Activated T-helper 1 cell treated with anti-CD3 and anti-CD28 coated beads, Interleukin-2, amount 50 U/mL, for 16 hours (primary cell): ENCODE measurements around the gene PRDM16.

Experiments used
- DNase-seq, 2 donors: peaks; one replicate each; pipeline ENCODE4 v3.0.0-alpha.2; 2020; ENCODE audit warnings: low read depth in 1 of 2, low spot score in 1 of 2

The PRDM16 gene

GRCh38 chr1:3465935-3466321 is 396.9 kb downstream of the PRDM16 start:
- DNase-seq, result no peak

GRCh38 chr1:3466366-3467075 is 397.5 kb downstream of the PRDM16 start:
- DNase-seq, result no peak

DNA sequence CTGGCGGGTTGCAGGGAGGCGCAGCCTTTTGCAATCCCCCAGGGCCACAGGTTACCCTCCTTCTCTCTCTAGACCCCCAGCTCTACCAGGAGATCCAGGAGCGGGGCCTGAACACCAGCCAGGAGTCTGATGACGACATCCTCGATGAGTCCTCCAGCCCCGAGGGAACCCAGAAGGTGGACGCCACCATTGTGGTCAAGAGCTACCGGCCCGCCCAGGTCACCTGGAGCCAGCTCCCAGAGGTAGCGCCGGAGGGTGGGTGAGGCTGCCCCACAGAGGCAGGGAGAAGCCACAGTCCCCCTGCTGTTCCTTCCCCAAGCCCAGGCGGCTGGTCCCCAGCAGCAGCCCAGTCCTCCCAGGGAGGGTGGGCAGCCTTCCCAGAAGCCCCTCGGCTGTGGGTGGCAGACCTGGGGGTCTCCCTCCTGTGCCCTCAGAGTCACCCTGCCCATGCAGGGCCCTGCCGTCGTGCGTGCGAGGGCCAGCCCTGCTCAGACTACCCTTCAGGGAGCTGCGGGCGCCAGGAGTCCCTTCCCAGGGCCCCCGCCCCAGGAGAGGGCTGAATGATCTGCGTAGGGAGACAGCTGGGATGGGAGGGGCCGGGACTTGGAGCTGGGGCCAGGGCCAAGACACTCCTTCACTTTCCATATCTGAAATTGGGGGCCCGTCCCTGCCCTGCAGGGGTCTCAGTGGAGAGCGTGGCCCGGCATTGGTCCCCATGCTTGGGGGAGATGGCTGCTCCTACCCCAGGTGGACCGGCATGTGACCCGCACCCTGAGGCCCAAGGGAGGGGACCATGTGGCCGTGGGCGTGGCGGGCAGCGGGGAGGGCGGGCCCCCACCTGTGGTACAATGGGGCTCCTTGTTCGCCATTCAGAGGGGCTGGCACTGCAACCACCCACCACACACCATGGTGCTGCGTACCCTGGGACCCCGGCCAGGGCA is 398.4 kb downstream of the PRDM16 start:
- DNase-seq, result no peak

GRCh38 chr1:3468236-3469103 is 399.5 kb downstream of the PRDM16 start:
- no peak for DNase-seq

GRCh38 chr1:3469104-3469848 is 400.3 kb downstream of the PRDM16 start:
- DNase-seq, result no peak

- DNase-seq, result no peak
Observed at GRCh38 chr1:3469849-3470649, 401.0 kb downstream of the PRDM16 start.

DNA sequence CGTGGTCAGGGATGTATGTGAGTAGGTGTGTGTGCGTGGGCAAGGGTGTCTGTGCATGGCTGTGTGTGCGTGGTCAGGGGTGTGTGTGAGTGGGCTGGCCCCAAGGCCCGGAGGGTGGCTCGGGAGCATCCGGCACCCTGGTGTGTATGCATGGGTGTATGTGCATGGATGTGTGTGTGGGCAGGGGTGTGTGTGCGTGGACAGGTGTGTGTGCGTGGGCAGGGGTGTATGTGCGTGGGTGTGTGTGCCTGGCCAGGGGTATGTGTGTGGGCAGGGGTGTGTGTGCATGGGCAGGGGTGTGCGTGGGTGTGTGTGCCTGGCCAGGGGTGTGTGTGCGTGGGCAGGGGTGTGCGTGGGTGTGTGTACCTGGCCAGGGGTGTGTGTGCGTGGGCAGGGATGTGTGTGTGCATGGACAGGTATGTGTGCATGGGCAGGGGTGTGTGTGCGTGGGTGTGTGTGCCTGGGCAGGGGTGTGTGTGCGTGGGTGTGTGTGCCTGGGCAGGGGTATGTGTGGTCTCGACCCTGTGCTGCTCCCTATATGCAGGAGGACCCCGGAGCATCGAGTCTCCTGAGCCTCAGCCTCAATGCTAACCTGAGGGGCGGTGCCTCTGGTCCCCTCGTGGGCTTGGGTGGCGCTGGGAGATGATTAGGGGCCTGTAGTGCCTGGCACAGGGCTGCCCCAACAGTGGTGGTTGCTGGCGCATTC is 401.8 kb downstream of the PRDM16 start:
- no peak for DNase-seq

GRCh38 chr1:3471356-3472087 is 402.5 kb downstream of the PRDM16 start:
- DNase-seq, result no peak

DNA sequence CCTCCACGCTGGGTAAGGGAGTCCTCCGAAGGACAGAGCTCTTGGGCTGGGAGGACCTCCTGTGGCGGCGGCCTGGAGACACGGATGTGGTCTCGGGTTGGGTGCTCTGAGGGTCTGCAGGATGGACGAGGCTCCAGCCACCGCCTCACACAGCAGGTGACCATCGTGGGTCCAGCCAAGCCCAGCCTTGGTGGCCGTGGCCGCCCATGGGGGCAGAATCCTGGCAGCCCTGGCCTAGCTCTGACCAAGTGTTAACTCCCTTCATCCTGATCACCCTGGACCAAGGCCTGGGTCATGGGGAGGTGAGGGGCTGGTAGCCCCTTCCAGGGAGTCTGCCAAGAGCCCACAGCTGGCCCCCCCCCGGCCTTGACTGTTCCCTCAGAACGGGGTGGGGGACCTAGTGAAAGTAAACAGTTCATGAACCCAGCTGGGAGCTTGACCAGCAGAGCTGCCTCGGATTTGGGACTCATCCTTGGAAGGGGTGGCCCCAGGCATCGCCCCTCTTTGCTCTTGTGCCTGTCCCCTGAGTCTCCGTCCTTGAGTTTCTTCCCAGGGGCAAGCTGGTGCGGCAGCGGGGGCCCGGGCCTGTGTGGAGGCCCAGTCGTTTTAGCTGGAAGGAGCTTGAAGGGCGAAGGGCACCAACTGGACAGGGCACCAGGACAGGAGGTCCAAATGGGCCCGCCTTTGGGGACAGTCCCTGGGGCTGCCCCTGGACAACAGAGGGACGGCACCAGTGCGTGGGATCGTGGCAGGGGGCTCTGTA is 403.3 kb downstream of the PRDM16 start:
- no peak for DNase-seq

GRCh38 chr1:3472906-3473305 is 403.9 kb downstream of the PRDM16 start:
- no peak for DNase-seq

DNA sequence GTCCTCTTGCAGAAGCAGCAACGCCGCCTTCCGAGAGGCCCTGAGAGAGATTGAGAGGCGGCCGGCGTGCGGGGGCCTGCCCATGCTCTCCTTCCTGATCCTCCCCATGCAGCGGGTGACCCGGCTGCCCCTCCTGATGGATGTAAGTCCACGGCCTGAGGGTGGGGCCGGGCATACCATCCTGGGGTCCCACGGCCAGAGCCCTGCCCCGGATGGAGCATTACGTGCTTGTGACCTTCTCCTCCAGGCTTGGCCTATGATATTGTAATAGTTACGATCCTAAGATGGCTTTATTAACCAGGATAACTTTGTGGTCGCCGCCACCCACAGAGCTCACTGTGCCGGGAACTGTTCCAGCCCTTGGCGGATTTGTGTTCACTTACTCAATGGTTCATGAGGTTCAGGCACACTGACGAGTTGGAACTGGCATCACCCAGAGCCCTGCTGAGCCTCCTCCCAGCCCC is 404.4 kb downstream of the PRDM16 start:
- no peak for DNase-seq

DNA sequence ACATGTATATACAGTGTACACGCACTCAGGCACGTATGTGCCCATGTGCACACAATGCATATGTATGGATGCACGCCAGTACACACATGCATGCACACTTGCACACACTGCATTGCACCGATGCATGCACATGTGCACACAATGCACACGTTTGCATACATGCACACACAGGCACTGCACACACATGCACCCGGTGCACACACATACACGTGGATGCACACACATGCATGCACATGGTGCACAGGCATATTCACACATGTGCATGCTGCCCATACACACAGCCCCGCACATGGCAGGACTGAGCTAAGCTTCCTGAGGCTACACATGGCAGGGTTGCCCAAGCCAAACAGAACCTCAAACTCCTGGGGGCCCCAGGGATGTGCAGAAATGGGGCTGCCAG is 405.0 kb downstream of the PRDM16 start:
- no peak for DNase-seq

DNA sequence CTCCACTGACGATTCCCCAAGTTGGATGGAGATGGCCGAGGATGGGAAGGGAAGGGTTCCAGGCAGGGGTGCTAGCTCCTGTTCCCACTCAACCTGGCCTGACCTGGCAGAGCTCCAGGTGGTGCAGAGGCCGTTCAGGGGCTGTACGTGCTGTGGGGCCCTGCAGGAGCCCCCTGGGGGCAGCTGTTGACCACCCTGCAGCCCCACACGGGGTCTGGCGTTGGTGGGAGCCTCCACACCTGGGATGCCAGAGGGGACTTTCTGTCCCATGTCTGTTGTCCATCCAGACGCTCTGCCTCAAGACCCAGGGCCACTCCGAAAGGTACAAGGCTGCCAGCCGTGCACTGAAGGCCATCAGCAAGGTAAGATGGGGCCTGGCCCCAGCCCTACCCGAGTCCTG is 405.4 kb downstream of the PRDM16 start:
- DNase-seq, result no peak

GRCh38 chr1:3475839-3476573 is 407.0 kb downstream of the PRDM16 start:
- no peak for DNase-seq

DNA sequence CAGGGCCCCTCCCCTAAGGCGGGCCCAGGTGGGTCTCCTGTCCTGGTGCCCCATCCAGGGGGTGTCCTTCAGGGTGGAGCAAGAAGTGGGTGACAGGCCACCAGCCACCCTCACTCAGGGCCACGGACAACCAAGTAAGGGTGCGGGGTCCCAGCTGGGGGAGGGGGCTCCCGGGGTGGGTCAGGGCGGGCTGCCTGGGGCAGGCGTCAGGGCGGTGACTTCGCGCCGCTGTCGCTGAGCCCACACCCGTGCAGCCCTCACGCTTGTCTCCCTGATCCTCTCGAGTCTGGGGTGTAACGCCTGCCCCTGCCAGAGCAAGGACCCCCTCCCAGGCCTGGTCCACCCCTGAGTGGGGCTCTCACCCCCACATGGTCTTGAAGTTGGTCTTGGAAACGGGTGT is 407.7 kb downstream of the PRDM16 start:
- no peak for DNase-seq

DNA sequence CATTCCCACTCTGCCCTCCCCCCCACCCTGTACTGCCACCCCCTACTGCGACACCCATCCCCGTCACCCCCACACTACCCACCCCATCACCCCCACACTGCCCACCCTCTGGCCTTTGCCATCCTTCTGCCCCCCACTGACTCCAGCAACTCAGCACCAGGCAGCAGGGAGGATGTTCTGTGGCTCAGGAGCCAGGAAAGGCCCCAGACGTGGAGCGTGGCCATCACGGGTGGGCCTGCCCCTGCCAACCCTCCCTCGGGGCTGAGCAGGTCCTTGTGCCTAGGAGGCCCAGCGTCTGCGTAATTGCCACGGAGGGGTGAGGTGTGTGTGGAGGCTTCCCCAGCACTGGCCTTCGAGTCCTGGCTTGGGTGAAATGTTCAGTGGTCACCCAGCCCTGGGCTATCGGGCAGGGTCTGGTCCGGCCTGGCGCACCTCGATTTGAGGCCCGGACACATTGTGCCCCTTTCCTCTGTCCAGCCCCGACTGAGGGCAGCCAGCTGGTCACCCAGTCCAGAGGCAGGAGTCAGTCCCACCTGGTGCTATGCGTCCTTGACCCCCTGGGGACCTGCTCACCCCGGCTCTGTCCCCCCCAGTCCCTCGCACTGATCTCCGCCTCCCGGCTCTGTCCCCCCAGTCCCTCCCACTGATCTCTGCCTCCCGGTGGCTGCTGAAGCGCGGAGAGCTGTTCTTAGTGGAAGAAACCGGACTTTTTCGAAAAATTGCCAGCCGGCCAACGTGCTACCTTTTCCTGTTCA is 408.4 kb downstream of the PRDM16 start:
- no peak for DNase-seq
